Gastrocnemius medialis (tissue), 4 donors: Measurements from ENCODE around the gene BRDT. TPM values are rescaled to one million over a fixed set of nuclear protein-coding genes. Genes with fewer than 3 reads are reported as not detected.

Experiments used
- ATAC-seq, 2 donors: fragments of 150-250 bp; one replicate each; pipeline ENCODE4 v1.9.1; 2016
- DNase-seq, 2 donors: peaks; one replicate each; pipeline ENCODE4 v3.0.0-alpha.2; 2019
- H3K27ac ChIP-seq, 4 donors: fragments of 200-600 bp; sonication (generic); 1 replicate in 1 of 4; 2 replicates in 3 of 4; pipeline ENCODE4 v1.5.1; 2016 to 2018; ENCODE audit warnings: mild to moderate bottlenecking in 2 of 4, moderate library complexity in 1 of 4
- H3K27me3 ChIP-seq, 3 donors: fragments of 200-600 bp; sonication (generic) in 2 of 3; 1 replicate in 1 of 3; 2 replicates in 2 of 3; pipeline versions ENCODE4 v1.5.1 to v1.6.0; 2016 to 2019; ENCODE audit warnings: mild to moderate bottlenecking in 1 of 3, moderate library complexity in 1 of 3
- H3K36me3 ChIP-seq, 2 donors: fragments of 200-600 bp; sonication (generic) in 1 of 2; one replicate each; pipeline ENCODE4 v1.5.1; 2017 to 2018
- H3K4me1 ChIP-seq, 2 donors: fragments of 200-600 bp; sonication (generic) in 1 of 2; one replicate each; pipeline ENCODE4 v1.5.1; 2016 to 2017; ENCODE audit warnings: mild to moderate bottlenecking in 2 of 2
- H3K4me3 ChIP-seq, 4 donors: fragments of 200-600 bp; sonication (generic) in 3 of 4; 1 replicate in 1 of 4; 2 replicates in 3 of 4; pipeline ENCODE4 v1.5.1; 2016 to 2019; ENCODE audit warnings: mild to moderate bottlenecking in 2 of 4
- H3K9me3 ChIP-seq, 3 donors: fragments of 200-600 bp; sonication (generic) in 2 of 3; 1 replicate in 1 of 3; 2 replicates in 2 of 3; pipeline ENCODE4 v1.5.1; 2016 to 2019
- POLR2A ChIP-seq, 2 donors: fragments of 450-650 bp; IDR thresholded peaks; one replicate each; pipeline ENCODE4 v1.6.1; 2017; ENCODE audit warnings: antibody characterized with exemption in 2 of 2, mild to moderate bottlenecking in 2 of 2, moderate library complexity in 2 of 2
- in situ Hi-C, 4 donors: fragments of 200-750 bp; cut with MboI; loops; one replicate each; pipeline versions ENCODE4 v1.15.0 to v1.8.0; 2017; ENCODE audit warnings: low sequenced_read_pairs in 4 of 4
- intact Hi-C: fragments of 100-400 bp; cut with DNase I; formaldehyde crosslinking; loops from one replicate; pipeline ENCODE4 v1.15.1; 2023; ENCODE audit warnings: low total_unique reads
- total RNA-seq, 4 donors: library from RNA; depleted of rRNA; stranded (reverse); fragments of >200 nt; gene quantifications; one replicate each; pipeline versions ENCODE4 v1.1.0 to v1.2.3, GENCODE V29; 2016
- TF ChIP-seq, protein P1 (sequence below), 5 experiments: fragments of 450-650 bp in 3 of 5; fragments of 200-600 bp in 2 of 5; sonication (generic) in 2 of 5; IDR thresholded peaks in 4 of 5; conservative IDR thresholded peaks in 1 of 5; 1 replicate in 4 of 5; 2 replicates in 1 of 5; pipeline ENCODE4 v1.5.1; 2016 to 2019; ENCODE audit warnings: antibody characterized with exemption in 5 of 5, mild to moderate bottlenecking in 3 of 5, moderate library complexity in 3 of 5

BRDT gene
- total RNA-seq, 4 donors from 2014 or later = not detected

DNA sequence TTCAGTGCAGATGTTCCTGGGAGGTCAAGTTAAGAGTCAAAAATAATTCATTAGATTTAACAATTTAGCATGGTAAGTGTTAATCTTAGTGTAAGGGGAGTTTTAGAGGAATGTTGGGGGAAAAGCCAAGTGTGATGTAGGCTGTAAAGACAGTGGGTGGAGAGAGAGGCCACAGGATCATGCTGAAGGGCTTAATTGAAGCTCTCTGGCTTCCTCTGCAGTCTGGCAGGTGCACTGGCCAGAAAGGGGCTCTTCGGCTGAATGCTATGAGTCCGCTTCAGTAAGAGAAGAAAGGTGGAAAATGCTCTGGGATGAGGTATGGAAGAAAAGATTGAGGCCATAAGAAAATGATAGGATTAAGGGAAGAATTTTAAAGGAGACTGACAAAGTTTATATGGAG is 3.0 kb downstream of the BRDT start:
- DNase-seq (no peak), ATAC-seq (no peak)
- TF ChIP-seq, protein P1, sequence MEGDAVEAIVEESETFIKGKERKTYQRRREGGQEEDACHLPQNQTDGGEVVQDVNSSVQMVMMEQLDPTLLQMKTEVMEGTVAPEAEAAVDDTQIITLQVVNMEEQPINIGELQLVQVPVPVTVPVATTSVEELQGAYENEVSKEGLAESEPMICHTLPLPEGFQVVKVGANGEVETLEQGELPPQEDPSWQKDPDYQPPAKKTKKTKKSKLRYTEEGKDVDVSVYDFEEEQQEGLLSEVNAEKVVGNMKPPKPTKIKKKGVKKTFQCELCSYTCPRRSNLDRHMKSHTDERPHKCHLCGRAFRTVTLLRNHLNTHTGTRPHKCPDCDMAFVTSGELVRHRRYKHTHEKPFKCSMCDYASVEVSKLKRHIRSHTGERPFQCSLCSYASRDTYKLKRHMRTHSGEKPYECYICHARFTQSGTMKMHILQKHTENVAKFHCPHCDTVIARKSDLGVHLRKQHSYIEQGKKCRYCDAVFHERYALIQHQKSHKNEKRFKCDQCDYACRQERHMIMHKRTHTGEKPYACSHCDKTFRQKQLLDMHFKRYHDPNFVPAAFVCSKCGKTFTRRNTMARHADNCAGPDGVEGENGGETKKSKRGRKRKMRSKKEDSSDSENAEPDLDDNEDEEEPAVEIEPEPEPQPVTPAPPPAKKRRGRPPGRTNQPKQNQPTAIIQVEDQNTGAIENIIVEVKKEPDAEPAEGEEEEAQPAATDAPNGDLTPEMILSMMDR (IDR thresholded peaks at IDR 0.05 in 4 of 5, conservative IDR thresholded peaks at IDR 0.05 in 1 of 5) = no peak
- TF ChIP-seq POLR2A (IDR thresholded peaks at IDR 0.05) = no peak
- Histone ChIP-seq H3K4me1 (no peaks in the 10 kb centered on the region), H3K9me3 (no peaks in the 10 kb centered on the region), H3K27ac (no peak overlapping the region), H3K27me3 (no peaks in the 10 kb centered on the region), H3K36me3 (no peaks in the 10 kb centered on the region), H3K4me3 (no peak overlapping the region)
- in situ Hi-C loops = no loop called here
- intact Hi-C loops = no loop called here

DNA sequence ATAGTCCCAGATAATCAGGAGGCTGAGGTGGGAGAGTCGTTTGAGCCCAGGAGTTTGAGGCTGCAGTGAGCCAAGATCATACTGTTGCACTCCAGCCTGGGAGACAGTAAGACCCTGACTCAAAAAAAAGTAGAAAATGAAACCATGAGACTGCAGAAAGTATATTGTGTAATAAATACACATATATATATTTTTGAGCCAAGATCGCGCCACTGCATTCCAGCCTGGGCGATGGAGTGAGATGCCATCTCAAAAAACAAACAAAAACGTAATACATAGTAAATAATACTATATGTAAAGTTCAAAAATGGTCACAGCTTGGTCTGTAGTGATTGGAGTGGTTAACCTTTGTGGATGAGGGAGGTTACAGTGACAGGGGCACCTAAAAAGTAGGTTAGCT is 9.7 kb downstream of the BRDT start:
- no peak overlapping the region for H3K27ac ChIP-seq
- DNase-seq = no peak
- H3K4me1 ChIP-seq = no peaks in the 10 kb centered on the region
- TF ChIP-seq, protein P1 (IDR thresholded peaks at IDR 0.05 in 4 of 5, conservative IDR thresholded peaks at IDR 0.05 in 1 of 5) = no peak
- no peak overlapping the region for H3K4me3 ChIP-seq
- no peaks in the 10 kb centered on the region for H3K36me3 ChIP-seq
- H3K9me3 ChIP-seq = no peaks in the 10 kb centered on the region
- H3K27me3 ChIP-seq = no peaks in the 10 kb centered on the region
- in situ Hi-C loops = no loop called here
- ATAC-seq = no peak
- intact Hi-C loops = no loop called here

DNA sequence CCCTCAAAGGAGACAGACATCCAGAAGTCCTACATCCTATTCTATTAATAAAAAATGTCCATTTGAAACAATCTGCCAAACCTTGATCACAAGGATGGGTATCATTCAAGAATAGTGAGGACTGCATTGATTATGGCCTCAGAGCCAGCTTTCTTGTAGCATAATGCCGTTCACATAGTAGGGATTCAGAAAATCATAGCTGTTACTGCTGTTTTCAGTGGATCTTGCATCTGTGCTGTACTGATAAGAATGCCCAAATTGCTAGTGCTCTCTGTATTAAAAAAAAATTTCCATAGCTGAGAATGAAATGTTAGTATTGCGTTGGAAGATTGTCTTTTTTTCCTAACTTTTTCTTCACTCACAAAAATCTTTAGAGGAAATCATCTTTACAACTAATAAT is 19.1 kb downstream of the BRDT start:
- TF ChIP-seq, protein P1 (IDR thresholded peaks at IDR 0.05 in 4 of 5, conservative IDR thresholded peaks at IDR 0.05 in 1 of 5) = no peak
- no peak for TF ChIP-seq POLR2A (IDR thresholded peaks at IDR 0.05)
- H3K36me3 ChIP-seq = no peaks in the 10 kb centered on the region
- no peaks in the 10 kb centered on the region for H3K27me3 ChIP-seq
- no peak overlapping the region for H3K4me3 ChIP-seq
- H3K27ac ChIP-seq = no peak overlapping the region
- no peaks in the 10 kb centered on the region for H3K9me3 ChIP-seq
- ATAC-seq (no peak), DNase-seq (no peak)
- in situ Hi-C loops = no loop called here
- H3K4me1 ChIP-seq = no peaks in the 10 kb centered on the region
- intact Hi-C loops = no loop called here

DNA sequence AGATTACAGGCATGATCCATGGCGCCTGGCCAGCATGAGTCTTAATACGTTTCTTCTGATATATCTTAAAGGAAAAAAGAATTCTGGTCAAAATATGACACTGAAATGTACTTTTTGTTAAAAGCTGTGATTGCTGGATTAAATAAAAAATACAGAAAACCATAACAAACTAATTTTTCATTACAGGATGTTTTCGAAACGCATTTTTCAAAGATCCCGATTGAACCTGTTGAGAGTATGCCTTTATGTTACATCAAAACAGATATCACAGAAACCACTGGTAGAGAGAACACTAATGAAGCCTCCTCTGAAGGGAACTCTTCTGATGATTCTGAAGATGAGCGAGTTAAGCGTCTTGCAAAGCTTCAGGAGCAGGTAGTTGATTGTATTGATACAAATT is 30.2 kb downstream of the BRDT start:
- in situ Hi-C loops = no loop called here
- H3K4me1 ChIP-seq = no peaks in the 10 kb centered on the region
- no peak for ATAC-seq

DNA sequence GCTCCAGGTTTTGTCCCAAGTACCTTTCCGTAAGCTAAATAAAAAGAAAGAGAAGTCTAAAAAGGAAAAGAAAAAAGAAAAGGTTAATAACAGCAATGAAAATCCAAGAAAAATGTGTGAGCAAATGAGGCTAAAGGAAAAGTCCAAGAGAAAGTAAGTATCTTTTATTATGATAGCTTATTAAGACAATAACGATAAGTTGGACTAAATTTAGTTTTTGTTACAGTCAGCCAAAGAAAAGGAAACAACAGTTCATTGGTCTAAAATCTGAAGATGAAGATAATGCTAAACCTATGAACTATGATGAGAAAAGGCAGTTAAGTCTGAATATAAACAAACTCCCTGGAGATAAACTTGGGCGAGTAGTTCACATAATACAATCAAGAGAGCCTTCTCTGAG is 31.5 kb downstream of the BRDT start:
- Histone ChIP-seq H3K36me3 (no peaks in the 10 kb centered on the region), H3K4me3 (no peak overlapping the region), H3K27me3 (no peaks in the 10 kb centered on the region), H3K9me3 (no peaks in the 10 kb centered on the region), H3K27ac (no peak overlapping the region), H3K4me1 (no peaks in the 10 kb centered on the region)
- TF ChIP-seq POLR2A (IDR thresholded peaks at IDR 0.05) = no peak
- TF ChIP-seq, protein P1 (IDR thresholded peaks at IDR 0.05 in 4 of 5, conservative IDR thresholded peaks at IDR 0.05 in 1 of 5) = no peak
- no peak for ATAC-seq
- in situ Hi-C loops = no loop called here
- intact Hi-C loops = no loop called here
- no peak for DNase-seq

More for the DNA sequence above, 30.2 kb downstream of the BRDT start:
- TF ChIP-seq, protein P1 (IDR thresholded peaks at IDR 0.05 in 4 of 5, conservative IDR thresholded peaks at IDR 0.05 in 1 of 5) = no peak
- no peak for TF ChIP-seq POLR2A (IDR thresholded peaks at IDR 0.05)
- no peaks in the 10 kb centered on the region for H3K9me3 ChIP-seq
- DNase-seq = no peak
- H3K27ac ChIP-seq = no peak overlapping the region
- no peak overlapping the region for H3K4me3 ChIP-seq
- H3K36me3 ChIP-seq = no peaks in the 10 kb centered on the region
- H3K27me3 ChIP-seq = no peaks in the 10 kb centered on the region
- intact Hi-C loops = no loop called here
